Occipital lobe (tissue), 2 donors: ENCODE data around the gene KLK1. TPM values are rescaled to one million over a fixed set of nuclear protein-coding genes. Genes with fewer than 3 reads are reported as not detected.
"Not testable (repeated sequence)": the region's sequence is repeated elsewhere in the genome, so short reads cannot be mapped to it uniquely, and the experiment has no call there.

Experiments used
- DNase-seq: peaks from one replicate; lab custom pipeline; 2025; lab: John Stamatoyannopoulos, UW
- total RNA-seq: library from RNA; depleted of rRNA; stranded (reverse); fragments of >200 nt; gene quantifications from one replicate; pipeline ENCODE4 v1.2.3, GENCODE V29; 2014

Gene KLK1
- total RNA-seq, 1 donor from 2014 or later, result not detected

DNA sequence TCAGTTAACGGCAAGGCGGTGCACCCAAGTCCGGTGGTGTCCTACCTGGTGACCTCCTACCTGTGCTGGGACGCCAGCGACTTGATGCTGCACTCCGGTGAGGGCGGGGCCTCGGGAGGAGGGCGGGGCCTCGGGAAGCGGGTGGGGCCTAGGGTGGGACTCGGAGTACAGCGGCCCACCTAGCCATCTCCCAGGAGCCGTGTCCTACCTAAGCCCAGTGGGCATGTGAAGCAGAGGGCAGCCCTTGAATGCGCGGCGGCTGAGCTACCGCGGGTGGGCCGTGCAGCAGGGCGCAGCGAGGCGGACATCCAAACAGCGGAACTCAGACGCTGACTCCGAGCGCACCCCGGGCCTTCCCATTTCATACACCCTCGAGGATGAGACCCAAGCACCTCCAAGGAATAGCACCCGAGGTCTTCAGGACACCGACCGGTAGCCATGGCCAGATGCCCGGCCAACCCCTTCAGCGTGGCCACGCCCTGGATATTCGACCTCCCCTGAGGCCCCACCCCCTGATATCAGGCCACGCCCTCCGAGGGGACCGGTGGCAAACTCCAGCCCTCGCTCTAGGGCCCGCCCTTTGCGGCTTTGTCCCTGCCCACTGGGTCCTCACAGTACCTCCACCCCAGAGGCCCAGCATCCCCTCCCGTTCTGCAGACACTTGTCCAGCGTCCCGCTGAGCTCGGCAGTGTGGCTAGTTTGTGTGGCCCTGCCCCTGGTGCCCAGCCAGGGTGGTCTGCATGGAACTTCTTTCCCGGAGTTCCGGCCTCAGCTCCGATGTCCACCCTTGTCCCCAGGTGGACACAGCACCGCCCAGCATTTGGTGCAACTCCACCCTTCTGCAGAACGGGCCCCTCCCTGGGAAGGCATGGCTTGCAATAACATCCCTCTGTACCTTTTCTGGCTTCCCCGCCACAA, 5.4 kb downstream of the KLK1 start:
- DNase-seq, result no peak

DNA sequence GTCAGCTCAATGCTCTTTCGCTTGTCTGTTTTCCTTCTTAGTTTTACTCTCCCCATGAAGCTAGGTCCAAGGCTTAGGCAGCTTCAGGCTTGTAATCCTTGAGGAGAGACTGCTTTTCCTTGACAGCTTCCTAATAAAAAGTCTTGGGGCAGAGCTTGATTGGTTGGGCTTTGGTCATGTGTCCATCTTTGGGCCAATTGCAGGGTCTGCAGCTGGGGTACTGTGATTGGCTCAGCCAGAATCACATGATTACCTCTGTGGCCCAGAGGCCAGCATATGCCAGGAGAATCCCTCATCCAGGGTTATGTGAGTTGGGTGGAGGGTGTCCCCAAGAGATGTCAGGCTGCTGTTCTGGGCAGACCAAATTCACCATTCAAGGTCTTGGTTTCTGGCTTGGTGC, 8.1 kb downstream of the KLK1 start:
- no peak for DNase-seq

DNA sequence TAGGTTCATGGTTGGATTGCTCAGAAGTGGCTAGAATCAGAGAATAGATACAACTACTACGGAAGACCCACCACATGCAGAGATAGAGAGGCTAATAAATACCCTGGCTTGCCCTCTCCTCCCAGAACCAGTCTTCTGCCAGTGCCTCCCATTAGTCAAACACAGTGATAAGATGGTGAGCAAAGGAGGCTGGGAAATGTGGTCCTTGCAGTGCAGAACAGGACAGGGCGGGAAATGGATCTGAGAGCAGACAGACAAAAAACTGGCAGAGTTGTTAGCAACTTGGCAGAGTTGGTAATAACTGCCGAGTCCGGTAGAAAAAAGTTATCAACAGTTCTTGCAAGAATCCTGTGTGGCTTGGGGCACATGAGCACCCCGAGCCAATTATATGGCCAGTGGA, 8.7 kb downstream of the KLK1 start:
- no peak for DNase-seq

DNA sequence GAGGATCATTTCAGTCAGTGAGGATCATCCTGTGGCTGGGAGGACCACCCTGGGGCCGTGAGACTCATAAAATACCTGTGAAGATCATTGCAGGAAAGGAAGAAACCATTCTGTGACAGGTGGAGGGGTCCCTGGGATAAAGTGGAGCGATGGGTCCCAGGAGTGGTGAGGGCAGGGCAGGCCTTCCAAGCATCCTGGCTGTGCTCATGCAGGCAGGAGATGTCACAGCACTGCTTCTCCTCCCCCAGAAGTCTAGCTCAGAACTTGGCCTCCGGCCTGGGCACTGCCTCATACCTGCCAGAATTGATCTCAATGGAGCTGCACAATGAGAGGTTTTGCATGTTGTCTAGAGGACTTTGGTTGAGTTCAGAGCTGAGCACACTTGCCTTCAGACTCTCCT, 11.1 kb downstream of the KLK1 start:
- DNase-seq, result no peak

DNA sequence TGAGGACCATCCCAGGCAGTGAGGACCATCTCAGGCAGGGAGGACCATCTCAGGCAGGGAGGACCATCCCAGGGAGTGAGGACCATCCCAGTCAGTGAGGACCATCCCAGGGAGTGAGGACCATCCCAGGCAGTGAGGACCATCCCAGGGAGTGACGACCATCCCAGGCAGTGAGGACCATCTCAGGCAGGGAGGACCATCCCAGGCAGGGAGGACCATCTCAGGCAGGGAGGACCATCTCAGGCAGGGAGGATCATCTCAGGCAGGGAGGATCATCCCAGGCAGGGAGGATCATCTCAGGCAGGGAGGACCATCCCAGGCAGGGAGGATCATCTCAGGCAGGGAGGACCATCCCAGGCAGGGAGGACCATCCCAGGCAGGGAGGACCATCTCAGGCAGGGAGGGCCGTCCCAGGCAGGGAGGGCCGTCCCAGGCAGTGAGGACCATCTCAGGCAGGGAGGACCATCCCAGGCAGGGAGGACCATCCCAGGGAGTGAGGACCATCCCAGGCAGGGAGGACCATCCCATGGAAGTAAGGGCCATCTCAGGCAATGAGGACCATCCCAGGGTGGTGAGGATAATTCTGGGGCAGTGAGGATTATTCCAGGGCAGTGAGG, 11.9 kb downstream of the KLK1 start:
- DNase-seq, result not testable (repeated sequence)

DNA sequence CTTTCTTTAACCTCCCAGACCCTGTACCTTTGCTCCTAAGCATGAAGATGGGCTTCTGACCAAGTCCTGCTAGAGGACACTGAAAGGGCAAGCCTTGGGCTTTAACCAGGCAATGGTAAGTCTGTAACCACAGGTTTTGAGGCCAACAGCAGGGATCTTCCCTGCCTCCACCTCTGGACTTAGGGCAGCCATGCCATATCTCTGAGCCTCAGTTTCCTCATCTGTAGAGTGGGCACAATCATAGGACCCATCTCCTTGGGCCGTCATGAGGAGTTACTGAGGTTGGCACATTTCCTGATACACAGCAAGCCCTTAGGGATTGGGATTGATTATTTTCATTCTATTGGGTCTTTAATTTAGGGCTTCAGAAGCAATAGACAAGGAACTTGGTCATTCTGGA, 14.7 kb downstream of the KLK1 start:
- no peak for DNase-seq

DNA sequence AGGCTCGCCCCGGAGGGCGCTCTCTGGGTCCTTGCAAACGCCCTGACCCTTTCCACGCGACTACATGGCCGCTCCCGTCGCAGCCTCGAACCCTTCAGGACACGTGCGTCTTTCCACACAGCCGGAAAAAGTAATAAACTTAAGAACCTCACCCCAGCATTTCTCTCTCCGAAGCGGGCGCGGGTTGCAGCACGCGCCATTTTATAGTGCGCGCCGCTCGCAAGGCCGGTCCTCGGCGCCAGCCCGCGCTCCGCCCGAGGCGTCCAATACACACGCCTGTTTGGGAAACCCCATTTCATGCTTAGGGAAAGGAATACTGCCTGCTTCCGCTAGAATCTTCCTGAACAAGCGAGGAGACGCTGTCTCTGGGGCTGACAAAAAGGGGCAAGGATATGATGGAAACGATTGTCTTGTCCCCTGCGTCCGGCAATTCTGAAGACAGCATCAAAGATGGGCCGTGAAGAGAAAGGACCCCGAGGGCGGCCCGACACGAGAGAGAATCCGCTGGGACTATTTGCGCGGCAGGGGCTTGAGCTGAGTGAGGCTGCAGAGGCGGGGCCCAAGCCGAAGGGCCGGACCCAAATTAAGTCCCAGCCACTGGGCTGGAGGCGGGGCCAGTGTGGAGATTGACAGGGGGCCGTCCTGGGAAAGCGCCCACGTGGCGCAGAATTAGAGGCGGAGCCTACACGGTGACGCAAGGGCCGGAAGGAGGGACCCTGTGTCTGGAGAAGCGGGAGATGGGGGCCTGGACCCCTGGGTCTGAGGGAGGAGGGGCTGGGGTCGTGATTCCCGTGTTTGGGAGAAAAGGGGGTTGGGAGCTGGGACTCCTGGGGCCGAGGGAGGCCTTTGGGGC, 18.9 kb downstream of the KLK1 start:
- peak; percentile 97 for DNase-seq

DNA sequence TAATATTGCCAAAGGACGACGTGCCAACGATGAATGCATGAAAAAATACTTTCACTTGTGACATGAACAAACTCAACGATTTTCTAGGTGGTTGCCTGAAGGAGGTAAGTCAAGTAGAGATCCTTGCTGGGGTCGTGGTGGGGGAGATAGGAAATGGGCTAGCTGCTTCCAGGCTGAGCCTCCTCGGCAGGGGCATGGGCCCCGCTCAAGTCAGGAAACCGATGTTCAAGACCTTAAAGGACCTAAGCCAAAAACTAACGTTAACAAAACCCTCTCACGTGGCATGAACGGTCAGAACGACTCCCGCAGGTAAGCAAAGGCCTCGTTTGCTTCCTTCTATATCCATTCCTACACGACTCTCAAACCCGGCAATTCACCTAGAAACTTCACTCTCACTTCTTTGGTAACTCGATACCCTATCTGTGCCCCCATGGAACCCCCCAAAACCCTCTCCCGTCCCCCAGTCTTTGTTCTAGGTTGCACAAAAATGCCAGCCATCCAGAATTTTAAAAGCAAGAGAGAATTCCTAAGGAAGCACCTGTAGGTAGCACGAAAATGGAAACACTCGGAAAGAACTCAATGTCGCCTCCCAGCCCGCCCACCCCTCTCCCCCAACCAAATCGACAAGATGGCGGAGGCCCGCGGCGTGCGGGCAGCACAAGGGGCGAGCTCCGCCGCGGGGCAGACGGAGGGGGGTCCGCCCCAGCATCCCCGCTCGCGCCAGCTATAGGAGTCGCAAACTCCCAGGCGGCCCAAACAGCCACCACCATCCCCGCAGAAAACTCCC, 19.8 kb downstream of the KLK1 start:
- no peak for DNase-seq

DNA sequence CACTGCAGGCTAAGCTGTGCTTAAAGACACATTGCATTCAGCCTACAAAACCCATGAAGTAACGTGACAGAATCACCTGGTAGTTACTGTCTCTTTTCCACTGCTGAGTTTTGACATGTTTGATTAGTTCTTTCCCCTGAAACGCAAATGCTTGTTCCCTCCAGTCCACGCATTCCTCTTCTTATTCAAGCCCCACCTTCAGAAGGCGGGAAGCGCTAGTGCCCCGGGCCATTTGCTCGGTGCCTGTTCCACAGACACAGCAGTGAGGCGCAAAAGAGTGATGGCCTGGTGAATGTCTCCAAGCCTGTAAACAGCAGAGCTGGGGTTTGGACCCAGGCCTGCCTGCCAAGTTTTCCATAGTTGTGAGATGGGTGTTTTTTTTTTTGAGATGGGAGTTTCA, 22.5 kb downstream of the KLK1 start:
- DNase-seq, result no peak

DNA sequence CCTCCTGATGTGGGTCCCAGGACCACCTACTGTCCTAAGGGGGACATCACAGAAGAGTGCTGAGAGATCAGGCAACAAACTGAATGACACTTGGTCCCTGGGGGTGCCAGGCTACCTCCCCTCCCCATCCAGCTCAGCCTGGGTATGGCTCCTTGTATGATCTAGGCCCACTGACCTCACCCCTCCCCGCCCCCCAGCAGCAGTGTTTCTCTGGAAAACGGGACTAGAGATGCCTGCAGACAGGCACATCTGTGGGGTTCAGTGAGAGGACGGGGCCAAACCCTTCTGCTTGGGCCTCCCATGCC, 24.1 kb downstream of the KLK1 start:
- DNase-seq, result no peak

DNA sequence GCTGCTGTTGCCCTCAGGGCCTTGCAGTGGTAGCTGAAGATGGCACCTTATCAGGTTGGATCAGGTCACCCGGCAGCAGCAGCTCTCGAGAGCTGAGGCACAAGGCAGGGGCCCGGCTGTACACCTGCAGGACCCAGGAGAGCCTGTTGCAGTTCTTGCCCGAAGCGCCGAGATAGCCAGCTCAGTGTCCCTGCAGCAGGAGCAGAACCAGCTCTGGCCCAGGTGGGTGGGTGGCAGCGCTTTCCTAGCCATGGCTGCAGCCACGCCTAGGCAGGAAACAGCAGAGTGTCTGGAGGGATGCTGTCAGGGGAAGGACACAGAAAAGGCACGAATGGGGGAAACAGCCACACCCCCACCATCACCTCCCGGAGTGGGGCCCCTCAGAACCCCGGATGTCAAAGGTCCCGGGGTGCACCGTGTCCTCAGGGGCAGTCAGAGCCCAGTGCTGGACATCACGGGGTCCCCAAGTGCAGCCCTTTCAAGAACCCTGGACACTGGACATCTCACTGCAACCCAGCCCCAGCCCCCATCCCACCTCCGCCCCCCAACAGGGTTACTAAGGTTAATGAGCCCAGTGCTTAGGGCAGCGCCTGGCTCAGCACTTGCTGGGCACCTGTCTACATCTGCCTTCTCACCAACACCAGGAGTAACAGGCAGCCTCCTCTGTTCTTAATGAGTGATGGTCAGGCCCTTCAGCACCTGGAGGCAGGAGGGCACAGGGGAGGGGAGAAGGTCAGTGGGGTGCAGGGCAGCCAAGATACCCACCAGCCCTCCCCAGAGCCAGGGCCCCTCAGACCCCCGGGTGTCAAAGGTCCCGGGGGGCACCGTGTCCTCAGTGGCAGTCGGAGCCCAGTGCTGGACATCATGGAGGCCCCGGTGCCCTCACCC, 24.7 kb downstream of the KLK1 start:
- no peak for DNase-seq

DNA sequence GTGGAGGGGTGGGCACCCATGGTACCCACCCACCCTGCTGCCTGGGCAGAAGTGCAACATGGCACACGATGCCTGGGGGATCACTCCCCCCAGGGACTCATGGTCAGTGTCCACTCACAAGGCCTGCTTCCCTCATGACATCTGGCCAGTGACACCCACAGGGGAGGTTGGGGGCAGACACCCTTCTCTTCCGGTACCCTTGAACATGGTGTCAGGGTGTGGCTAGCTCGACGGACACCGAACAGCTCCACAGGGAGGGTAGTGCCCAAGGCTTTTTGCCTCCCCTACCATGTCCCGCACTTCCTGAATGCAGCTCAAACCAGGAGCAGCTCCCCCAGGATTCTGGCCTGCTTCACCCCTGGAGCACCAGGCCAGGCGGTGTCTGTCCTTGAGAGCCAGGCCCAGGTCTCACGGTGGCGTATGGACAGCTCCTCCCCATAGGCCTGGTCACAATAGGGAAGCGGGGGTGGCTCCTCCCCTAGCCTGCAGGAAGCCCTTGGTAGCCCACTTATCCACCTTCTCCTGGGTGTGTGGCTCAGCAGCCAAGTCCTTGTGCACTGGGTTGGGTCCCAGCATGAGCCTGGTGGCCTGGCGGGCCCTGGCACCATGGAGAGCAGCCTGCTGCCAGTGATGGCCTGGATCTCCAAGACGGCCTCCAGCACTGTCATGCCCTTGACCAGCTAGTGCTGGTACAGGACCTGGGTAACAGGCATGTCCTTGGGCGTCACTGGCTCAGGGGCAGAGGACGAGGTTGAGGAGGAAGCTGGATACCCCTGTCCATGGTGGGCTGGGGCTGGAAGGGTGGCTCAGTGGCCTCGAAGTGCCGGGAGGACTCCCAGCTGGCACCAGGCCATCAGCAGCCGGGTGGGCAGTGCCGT, 25.6 kb downstream of the KLK1 start:
- no peak for DNase-seq

DNA sequence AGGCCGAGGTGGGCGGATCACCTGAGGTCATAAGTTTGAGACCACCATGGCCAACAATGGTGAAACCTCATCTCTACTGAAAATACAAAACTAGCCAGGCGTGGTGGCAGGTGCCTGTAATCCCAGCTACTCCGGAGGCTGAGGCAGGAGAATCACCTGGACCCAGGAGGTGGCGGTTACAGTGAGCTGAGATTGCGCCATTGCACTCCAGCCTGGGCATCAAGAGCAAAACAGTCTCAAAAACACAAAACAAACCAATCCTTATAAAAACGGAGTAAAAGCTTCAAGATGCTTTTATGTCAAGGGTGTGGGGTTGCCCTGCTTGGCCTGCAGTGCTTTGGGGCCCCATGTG, 26.2 kb downstream of the KLK1 start:
- no peak for DNase-seq

DNA sequence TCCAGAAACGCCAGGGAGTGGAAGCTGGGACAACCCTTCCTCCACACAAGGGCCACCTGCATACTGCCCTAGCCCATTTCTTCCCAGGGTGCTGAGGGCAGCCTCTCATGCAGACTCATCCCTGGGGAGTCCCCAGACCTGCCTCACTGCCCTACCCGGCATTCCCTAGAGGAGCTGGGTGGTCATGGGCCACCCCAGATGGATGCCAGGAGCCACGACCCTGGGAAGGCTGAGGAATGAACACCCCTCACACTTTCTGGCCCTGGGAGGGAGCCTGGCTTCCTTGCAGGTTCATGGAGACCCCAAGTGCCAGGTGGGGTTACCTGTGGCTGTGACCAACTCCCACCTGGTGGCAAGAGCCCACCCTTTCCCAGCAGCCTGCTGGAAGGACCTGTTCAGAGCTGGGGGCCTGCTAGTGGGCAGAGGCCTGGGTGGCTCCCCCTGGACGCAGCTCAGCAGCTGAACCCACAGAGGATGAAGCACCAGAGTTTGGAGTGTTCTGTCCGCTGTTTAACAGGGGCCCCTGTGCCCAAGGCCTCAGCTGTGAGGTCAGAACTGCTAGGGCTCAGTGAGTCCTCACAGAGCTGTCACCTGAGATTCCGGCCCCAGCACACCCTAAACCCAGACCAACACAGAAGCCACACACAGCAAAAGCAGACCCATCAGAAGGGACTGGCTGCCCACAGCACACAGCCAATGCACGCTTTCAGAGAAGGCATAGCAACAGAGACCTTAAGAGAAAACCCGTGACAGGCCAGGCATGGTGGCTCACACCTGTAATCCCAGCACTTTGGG, 26.8 kb downstream of the KLK1 start:
- no peak for DNase-seq

DNA sequence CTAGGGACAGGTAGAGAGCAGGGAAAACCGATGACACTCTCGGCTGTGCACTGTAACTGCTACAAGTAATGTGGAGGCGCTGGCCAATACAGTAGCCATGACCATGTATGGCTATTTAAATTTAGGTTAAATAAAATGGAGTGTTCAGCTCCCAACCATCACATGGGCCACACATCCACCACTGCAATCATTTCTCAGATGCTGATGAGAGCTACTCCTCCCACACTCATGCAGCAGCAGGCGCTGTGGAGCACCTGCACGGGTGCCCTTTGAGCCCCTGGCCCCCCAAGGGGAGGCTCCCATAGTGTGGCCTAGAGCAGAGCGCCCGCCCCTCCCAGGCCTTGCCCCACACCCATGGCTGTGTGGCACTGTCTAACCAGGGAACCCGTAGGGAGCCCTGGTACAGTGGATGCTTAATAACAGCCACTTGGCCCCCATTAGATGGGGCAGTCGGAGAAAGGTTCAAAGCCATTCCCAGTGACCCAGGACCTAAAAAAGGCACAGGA, 27.4 kb downstream of the KLK1 start:
- DNase-seq, result no peak

DNA sequence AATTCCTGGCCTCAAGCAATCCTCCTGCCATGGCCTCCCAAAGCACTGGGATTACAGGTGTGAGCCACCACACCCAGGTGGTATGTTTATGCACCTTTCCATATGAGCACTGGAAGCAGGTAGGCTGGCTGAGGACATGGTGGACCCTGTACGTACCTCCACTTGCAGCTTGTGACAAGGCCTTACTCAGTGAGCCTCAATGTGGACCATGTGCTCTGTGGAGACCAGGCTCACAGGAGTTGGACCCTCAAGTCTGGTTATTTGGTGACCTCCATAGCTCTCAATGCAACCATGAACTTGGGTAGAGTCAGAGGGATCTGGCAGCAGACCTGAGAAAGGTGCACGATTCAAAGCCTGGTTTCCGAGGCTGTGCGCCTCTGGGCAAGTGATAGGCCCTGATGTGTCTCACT, 27.9 kb downstream of the KLK1 start:
- DNase-seq, result no peak

DNA sequence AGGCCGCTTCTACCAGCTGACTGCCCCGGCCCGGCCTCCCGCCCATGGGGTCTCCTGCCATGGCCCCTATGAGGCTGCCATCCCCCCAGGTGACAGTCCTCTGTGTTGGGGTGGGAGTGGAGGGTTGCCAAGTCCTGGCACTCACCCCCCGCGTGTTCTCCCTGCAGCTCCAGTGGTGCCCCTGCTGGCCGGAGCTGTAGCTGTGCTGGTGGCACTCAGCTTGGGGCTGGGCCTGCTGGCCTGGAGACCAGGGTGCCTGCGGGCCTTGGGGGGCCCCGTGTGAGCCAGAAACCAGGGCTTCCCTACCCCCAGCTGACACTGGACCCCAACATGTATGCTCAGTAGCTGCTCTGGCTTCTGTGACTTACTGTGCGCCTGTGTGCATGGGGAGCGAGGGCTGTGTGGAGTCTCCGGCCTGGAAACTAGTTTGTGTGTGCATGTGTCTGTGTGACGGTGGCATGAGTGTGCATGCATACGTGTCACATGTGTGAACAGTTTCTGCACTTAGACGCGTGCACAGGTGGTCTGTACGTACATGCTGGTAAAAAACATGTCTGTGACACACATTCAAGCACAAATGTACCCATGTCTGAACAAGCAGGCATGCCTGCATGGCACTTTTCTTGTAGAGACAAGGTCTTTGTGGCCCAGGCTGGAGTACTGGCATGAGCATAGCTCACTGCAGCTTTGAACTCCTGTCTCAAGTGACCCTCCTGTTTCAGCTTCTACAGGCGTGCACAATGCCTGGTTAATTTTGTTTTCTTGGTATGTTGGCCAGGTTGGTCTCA, 28.5 kb downstream of the KLK1 start:
- DNase-seq, result no peak
